ENCODE data around the gene CCHCR1. TPM values are rescaled to one million over a fixed set of nuclear protein-coding genes. Genes with fewer than 3 reads are reported as not detected.
A peak's percentile ranks its signal among the peaks of the same experiment; 100 is the strongest.

Gene CCHCR1
- total and polyA plus RNA-seq, 9 of the 15 experiments (the other 6 are each of a cell fraction or from before 2014, with no cell fraction given) = 1.2 to 47.3 (median 32.0) TPM

- TF ChIP-seq E2F8 (IDR thresholded peaks at IDR 0.05; ENCODE audit: low read depth, partially characterized antibody) (no peak), SUPT5H (IDR thresholded peaks at IDR 0.05) (peak; percentile 72), ZBTB7A (IDR thresholded peaks at IDR 0.05; ENCODE audit: borderline replicate concordance, control insufficient read depth, low read depth, low read length) (peak; percentile 87), RNF219 (CRISPR knock-in tag; IDR thresholded peaks at IDR 0.05) (no peak), GTF2F1 (IDR thresholded peaks at IDR 0.05; ENCODE audit: low read depth, low read length) (no peak), USF2 (CRISPR knock-in tag; IDR thresholded peaks at IDR 0.05) (no peak), NRF1 (conservative IDR thresholded peaks at IDR 0.05 in 1 of 2, IDR thresholded peaks at IDR 0.05 in 1 of 2) (peak; percentile 81 to 83), ZBTB40 (IDR thresholded peaks at IDR 0.05) (peak; percentile 9; the same call in 1 of the 2 replicates), ZBTB40 (CRISPR knock-in tag; IDR thresholded peaks at IDR 0.05) (no peak), NFIC (IDR thresholded peaks at IDR 0.05) (0 out of 2 replicates have a peak, but pooled peaks have one; percentile 3), RBM25 (IDR thresholded peaks at IDR 0.05; ENCODE audit: low read depth, low read length, severe bottlenecking) (no peak), MBD2 (IDR thresholded peaks at IDR 0.05; ENCODE audit: borderline replicate concordance, low read depth) (peak; percentile 69)
These were observed 40.1 kb upstream of the CCHCR1 start (continued) for GRCh38 chr6:31197559-31198305.
